NCI-H524 (cell line): ENCODE data around the gene SYNGR2.

Experiments
- DNase-seq, 2 experiments: peaks; one replicate each; lab custom pipeline; 2025; lab: John Stamatoyannopoulos, UW

The SYNGR2 gene

DNA sequence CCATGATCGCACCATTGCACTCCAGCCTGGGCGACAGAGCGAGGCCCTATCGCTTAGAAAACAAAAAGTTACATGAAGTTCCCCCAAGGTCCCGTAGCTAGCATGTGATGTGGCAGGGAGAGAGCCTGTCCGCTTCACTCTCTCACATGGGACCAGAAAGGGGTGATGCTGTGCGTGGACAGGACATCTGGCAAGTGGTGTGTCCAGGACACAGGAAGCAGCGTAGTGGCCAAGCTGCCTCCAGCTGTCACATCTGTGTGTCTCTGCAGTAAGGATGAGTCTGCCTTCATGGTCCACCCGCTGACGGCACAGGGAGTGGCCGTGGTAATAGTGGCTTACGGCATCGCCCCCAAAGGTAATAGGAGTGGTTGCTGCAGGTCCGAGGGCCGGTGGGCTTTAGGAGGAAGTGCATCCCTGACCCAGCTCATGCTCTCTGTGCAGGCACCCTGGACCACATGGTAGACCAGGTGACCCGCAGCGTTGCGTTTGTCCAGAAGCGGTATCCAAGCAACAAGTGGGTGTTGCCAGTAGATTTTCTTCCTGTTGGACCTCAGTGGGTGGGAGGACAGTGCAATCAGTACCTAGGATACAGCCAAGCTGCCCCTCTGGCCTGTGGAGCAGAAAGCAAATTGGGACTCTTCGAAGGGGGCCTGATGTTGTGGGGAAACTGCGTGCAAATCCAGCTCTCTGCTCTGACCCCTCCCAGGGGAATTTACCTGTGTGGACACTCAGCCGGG lies 36.2 kb downstream of the SYNGR2 start:
- DNase-seq: no peak

DNA sequence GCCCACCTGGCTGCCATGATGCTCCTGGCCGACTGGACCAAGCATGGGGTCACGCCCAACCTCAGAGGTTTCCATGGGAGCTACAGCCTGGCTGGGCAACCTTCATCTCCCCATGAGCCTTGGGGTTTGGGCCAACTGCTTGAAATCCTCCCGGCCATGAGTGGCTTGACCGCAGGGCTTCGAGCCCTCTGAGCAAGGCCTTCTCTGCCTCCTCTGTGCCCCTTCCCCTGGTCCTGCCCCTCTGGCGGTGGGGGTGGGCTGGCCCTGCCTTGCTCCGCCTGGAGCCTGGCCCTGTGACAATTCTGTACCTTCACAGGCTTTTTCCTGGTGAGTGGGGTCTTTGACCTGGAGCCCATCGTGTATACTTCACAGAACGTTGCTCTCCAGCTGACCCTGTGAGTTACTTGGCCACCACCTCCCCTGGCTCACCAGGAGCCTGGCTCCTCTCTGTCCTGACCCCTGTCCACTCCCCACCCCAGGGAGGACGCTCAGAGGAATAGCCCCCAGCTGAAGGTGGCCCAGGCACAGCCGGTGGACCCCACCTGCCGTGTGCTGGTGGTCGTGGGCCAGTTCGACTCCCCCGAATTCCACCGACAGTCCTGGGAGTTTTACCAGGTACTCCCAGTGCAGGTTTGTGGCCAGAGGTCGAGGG lies 36.9 kb downstream of the SYNGR2 start:
- DNase-seq: no peak

DNA sequence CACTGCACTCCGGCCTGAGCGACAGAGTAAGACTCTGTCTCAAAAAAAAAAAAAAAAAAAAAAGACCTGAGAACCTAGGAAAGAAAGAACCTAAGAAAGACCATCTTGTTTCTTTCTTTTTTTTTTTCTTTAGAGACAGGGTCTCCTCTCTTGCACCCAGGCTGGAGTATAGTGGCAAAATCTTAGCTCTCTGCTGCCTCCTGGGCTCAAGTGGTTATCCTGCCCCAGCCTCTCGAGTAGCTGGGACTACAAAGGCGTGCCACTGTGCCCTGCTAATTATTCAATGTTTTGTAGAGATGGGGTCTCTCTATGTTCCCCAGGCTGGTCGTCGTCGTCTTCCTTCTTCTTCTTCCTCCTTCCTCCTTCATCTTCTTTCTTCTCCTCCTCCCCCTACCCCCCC lies 37.9 kb downstream of the SYNGR2 start:
- DNase-seq: no peak

DNA sequence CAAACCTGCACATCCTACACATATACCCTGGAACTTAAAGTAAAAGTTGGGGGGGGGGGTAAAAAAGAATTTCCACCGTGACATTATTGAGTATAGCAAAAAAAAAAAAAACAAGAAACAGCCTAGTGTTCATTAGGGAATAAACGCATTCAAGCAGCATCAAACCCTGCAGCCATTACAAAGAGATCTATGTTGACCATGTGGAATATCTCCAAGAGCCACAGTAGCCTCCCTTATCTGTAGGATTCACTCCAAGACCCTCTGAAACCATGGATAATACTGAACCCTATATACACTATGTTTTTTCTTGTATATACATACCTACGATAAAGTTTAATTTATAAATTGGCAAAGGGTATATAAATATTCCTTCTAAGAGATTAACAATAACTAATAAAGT lies 40.1 kb downstream of the SYNGR2 start:
- no peak for DNase-seq

DNA sequence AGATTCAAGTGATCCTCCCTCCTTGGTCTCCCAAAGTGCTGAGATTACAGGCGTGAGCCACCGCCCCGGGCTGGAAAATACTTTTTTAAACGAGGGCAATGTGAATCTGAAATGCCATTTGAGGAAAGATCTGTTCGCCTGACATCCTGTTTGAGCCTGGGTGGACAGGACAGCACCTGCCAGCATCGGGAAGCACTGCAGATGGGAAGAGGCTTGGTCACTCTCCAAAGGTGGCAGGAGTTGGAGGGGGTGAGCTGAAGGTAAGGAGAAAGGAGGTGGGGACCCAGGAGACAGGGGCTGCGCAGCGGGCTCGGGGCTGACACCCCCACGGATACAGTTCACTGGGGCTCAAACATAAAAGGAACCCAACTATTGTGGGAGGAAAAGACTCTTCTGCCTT lies 41.7 kb downstream of the SYNGR2 start:
- DNase-seq: no peak

DNA sequence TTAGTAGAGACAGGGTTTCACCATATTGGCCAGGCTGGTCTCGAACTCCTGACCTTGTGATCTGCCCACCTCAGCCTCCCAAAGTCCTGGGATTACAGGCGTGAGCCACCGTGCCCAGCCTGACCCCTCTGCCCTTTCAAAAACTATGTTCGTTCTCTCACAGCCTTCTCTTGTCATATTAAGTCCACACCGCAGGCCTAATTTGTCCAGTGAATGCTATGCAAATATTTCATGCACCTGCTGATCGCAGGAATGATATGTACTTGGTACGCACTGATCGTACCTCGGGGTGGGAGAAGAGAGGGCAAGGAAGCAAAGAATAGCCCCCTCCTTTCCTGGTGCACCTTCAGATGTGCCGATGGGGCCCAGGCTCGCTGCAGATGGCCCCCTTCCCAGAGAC lies 42.7 kb downstream of the SYNGR2 start:
- no peak for DNase-seq

DNA sequence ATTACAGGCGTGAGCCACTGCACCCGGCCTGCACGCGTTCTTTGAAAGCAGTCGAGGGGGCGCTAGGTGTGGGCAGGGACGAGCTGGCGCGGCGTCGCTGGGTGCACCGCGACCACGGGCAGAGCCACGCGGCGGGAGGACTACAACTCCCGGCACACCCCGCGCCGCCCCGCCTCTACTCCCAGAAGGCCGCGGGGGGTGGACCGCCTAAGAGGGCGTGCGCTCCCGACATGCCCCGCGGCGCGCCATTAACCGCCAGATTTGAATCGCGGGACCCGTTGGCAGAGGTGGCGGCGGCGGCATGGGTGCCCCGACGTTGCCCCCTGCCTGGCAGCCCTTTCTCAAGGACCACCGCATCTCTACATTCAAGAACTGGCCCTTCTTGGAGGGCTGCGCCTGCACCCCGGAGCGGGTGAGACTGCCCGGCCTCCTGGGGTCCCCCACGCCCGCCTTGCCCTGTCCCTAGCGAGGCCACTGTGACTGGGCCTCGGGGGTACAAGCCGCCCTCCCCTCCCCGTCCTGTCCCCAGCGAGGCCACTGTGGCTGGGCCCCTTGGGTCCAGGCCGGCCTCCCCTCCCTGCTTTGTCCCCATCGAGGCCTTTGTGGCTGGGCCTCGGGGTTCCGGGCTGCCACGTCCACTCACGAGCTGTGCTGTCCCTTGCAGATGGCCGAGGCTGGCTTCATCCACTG lies 45.8 kb downstream of the SYNGR2 start, which contains the start of gene BIRC5:
BIRC5 (plus strand) TSS at position 238 of the 690 bp plus-strand sequence; CDS start at position 302, 64 bp downstream.
- peak; percentile 98 for DNase-seq

DNA sequence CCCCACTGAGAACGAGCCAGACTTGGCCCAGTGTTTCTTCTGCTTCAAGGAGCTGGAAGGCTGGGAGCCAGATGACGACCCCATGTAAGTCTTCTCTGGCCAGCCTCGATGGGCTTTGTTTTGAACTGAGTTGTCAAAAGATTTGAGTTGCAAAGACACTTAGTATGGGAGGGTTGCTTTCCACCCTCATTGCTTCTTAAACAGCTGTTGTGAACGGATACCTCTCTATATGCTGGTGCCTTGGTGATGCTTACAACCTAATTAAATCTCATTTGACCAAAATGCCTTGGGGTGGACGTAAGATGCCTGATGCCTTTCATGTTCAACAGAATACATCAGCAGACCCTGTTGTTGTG lies 46.3 kb downstream of the SYNGR2 start:
- no peak for DNase-seq

DNA sequence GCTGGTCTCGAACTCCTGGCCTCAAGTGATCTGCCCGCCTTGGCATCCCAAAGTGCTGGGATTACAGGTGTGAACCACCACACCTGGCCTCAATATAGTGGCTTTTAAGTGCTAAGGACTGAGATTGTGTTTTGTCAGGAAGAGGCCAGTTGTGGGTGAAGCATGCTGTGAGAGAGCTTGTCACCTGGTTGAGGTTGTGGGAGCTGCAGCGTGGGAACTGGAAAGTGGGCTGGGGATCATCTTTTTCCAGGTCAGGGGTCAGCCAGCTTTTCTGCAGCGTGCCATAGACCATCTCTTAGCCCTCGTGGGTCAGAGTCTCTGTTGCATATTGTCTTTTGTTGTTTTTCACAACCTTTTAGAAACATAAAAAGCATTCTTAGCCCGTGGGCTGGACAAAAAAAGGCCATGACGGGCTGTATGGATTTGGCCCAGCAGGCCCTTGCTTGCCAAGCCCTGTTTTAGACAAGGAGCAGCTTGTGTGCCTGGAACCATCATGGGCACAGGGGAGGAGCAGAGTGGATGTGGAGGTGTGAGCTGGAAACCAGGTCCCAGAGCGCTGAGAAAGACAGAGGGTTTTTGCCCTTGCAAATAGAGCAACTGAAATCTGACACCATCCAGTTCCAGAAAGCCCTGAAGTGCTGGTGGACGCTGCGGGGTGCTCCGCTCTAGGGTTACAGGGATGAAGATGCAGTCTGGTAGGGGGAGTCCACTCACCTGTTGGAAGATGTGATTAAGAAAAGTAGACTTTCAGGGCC lies 51.2 kb downstream of the SYNGR2 start:
- DNase-seq: peak in 1 of 2 experiments; percentile 52
